ENCODE data around the gene PALD1. TPM values are rescaled to one million over a fixed set of nuclear protein-coding genes. Genes with fewer than 3 reads are reported as not detected.

PALD1 gene
- total RNA-seq, 1 donor from 2014 or later = 9.6 TPM

DNA sequence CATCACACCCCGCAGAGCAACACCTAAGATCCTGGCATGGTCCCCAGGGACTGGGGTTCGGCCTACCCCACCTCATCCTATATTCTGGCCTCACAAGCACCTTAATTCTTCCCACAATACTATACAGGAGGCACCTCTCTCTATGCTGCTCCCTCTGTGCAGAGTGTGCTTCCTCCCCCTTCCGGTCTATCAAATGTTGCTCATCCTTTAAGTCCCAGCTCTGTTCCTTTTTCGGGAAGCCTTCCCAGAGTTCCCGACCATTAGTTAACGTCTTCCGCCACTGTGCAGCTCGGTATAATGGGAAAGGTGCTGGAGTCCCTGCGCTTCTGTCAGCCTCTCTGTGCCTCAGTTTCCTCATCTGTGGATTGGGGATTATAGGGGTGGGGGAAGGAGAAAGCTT is 21.8 kb downstream of the PALD1 start:
- Mint-ChIP-seq H3K27me3 (ENCODE audit: insufficient read depth, low read depth) (peaks cover 2% of the 10 kb centered on the region), H3K36me3 (no peaks in the 10 kb centered on the region), H3K9me3 (no peaks in the 10 kb centered on the region), H3K4me3 (no peak overlapping the region), H3K27ac (no peak overlapping the region), H3K4me1 (peaks cover 35% of the 10 kb centered on the region)
- no peak for DNase-seq (ENCODE audit: low spot score)
- no peaks in the 10 kb centered on the region for H4K20me1 ChIP-seq (ENCODE audit: low read depth)
- no peaks in the 10 kb centered on the region for H3K36me3 ChIP-seq
- peaks cover 10% of the 10 kb centered on the region for H3F3A ChIP-seq (ENCODE audit: low read depth)
- no peak overlapping the region for H3K4me2 ChIP-seq
- no peaks in the 10 kb centered on the region for H3K27me3 ChIP-seq
- no peak overlapping the region for H3K27ac ChIP-seq
- no peak overlapping the region for H2AFZ ChIP-seq (replicated peaks)
- H3K79me2 ChIP-seq (ENCODE audit: low read depth) = no peaks in the 10 kb centered on the region
- TF ChIP-seq, protein P1, sequence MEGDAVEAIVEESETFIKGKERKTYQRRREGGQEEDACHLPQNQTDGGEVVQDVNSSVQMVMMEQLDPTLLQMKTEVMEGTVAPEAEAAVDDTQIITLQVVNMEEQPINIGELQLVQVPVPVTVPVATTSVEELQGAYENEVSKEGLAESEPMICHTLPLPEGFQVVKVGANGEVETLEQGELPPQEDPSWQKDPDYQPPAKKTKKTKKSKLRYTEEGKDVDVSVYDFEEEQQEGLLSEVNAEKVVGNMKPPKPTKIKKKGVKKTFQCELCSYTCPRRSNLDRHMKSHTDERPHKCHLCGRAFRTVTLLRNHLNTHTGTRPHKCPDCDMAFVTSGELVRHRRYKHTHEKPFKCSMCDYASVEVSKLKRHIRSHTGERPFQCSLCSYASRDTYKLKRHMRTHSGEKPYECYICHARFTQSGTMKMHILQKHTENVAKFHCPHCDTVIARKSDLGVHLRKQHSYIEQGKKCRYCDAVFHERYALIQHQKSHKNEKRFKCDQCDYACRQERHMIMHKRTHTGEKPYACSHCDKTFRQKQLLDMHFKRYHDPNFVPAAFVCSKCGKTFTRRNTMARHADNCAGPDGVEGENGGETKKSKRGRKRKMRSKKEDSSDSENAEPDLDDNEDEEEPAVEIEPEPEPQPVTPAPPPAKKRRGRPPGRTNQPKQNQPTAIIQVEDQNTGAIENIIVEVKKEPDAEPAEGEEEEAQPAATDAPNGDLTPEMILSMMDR (IDR thresholded peaks at IDR 0.05) = no peak
- no peak for TF ChIP-seq EZH2 (IDR thresholded peaks at IDR 0.05)
- TF ChIP-seq EZH2phosphoT487 (IDR thresholded peaks at IDR 0.05) = no peak
- H3K9me3 ChIP-seq (ENCODE audit: low read depth) = no peaks in the 10 kb centered on the region
- peaks cover 14% of the 10 kb centered on the region for H3K4me1 ChIP-seq
- H3K9ac ChIP-seq = no peak overlapping the region
- no peak overlapping the region for H3K4me3 ChIP-seq

DNA sequence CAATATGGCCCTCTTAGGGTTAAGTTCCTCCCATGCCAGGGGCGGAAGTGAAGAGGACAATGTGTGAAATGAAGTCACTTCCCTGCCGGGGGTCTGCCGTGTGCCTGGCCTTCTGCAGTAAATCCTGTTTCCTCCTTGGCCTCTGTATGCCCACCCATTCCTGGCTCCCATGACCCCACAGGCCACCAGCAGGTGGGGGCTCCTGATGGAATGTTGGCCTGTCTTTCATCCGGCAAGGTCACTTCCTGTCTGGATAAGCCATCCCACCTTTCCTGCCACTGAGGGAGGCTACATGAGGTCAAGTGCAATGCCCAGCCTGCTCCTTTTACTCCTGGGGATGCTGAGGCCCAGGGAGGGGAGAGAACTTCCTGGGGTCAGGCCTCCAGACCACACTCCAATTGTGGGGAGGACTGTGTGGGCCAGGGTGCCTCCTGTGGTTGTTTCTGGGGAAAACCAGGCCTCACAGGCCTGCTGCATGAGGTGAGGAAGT is 22.3 kb downstream of the PALD1 start:
- H3K36me3 ChIP-seq = no peaks in the 10 kb centered on the region
- H3K36me3 Mint-ChIP-seq = no peaks in the 10 kb centered on the region
- no peaks in the 10 kb centered on the region for H3K9me3 ChIP-seq (ENCODE audit: low read depth)
- peaks cover 10% of the 10 kb centered on the region for H3F3A ChIP-seq (ENCODE audit: low read depth)
- no peak overlapping the region for H3K27ac Mint-ChIP-seq
- H3K9ac ChIP-seq = no peak overlapping the region
- TF ChIP-seq EZH2 (IDR thresholded peaks at IDR 0.05) (no peak), EZH2phosphoT487 (IDR thresholded peaks at IDR 0.05) (no peak)
- TF ChIP-seq, protein P1 (IDR thresholded peaks at IDR 0.05) = no peak
- no peak for DNase-seq (ENCODE audit: low spot score)
- H3K9me3 Mint-ChIP-seq = no peaks in the 10 kb centered on the region
- H3K27me3 ChIP-seq = no peaks in the 10 kb centered on the region
- peaks cover 2% of the 10 kb centered on the region for H3K27me3 Mint-ChIP-seq (ENCODE audit: insufficient read depth, low read depth)
- no peak overlapping the region for H3K4me3 ChIP-seq
- H3K4me1 ChIP-seq = peaks cover 14% of the 10 kb centered on the region
- H2AFZ ChIP-seq (replicated peaks) = no peak overlapping the region
- H3K4me2 ChIP-seq = no peak overlapping the region
- no peak overlapping the region for H3K27ac ChIP-seq
- no peaks in the 10 kb centered on the region for H3K79me2 ChIP-seq (ENCODE audit: low read depth)
- no peaks in the 10 kb centered on the region for H4K20me1 ChIP-seq (ENCODE audit: low read depth)
- H3K4me1 Mint-ChIP-seq = peaks cover 34% of the 10 kb centered on the region
- H3K4me3 Mint-ChIP-seq = no peak overlapping the region

DNA sequence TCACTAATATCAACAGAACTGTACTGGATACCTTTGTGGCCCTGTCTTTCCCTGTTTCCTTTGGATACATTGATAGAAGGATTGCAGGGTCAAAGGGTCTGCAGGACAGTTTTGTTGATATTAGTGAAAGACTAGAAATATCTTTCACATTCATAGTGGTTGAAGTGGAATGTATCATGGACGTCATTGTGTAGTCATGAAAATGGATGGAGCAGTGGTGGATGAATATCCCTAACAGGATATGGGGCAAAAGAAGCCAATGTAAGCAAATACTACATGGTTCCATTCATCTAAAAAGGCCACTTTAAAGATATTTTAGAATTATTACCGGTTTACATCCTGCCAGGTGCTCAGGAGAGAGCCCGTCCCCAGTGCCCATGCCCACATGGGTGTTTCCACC is 23.8 kb downstream of the PALD1 start:
- Histone ChIP-seq H3K9me3 (ENCODE audit: low read depth) (no peaks in the 10 kb centered on the region), H3F3A (ENCODE audit: low read depth) (peaks cover 16% of the 10 kb centered on the region), H4K20me1 (ENCODE audit: low read depth) (no peaks in the 10 kb centered on the region), H3K27me3 (no peaks in the 10 kb centered on the region), H3K4me1 (peaks cover 23% of the 10 kb centered on the region), H3K9ac (no peak overlapping the region), H3K27ac (no peak overlapping the region), H3K4me2 (no peak overlapping the region), H2AFZ (replicated peaks) (no peak overlapping the region), H3K79me2 (ENCODE audit: low read depth) (no peaks in the 10 kb centered on the region), H3K4me3 (no peak overlapping the region), H3K36me3 (no peaks in the 10 kb centered on the region)
- no peaks in the 10 kb centered on the region for H3K36me3 Mint-ChIP-seq
- no peaks in the 10 kb centered on the region for H3K9me3 Mint-ChIP-seq
- no peak for TF ChIP-seq EZH2 (IDR thresholded peaks at IDR 0.05)
- no peak for TF ChIP-seq EZH2phosphoT487 (IDR thresholded peaks at IDR 0.05)
- TF ChIP-seq, protein P1 (IDR thresholded peaks at IDR 0.05) = no peak
- no peak overlapping the region for H3K27ac Mint-ChIP-seq
- no peak overlapping the region for H3K4me3 Mint-ChIP-seq
- H3K27me3 Mint-ChIP-seq (ENCODE audit: insufficient read depth, low read depth) = no peaks in the 10 kb centered on the region
- peaks cover 38% of the 10 kb centered on the region for H3K4me1 Mint-ChIP-seq
- no peak for DNase-seq (ENCODE audit: low spot score)

Measured in neural progenitor cell (in vitro differentiated cells).